Measurements from ENCODE around the gene VPS41.

- TF ChIP-seq CTCF (IDR thresholded peaks at IDR 0.05) (no peak), POLR2A (IDR thresholded peaks at IDR 0.05) (no peak)
These were observed 172.9 kb downstream of the VPS41 start for GRCh38 chr7:38736138-38736537.
